Thyroid gland (tissue), 4 donors: ENCODE measurements around the gene UBAC1.

ENCODE experiments used
- POLR2A ChIP-seq, 2 donors: fragments of 450-650 bp; IDR thresholded peaks; one replicate each; pipeline ENCODE4 v1.6.1; 2017; ENCODE audit warnings: antibody characterized with exemption in 2 of 2, mild to moderate bottlenecking in 2 of 2, moderate library complexity in 1 of 2
- TF ChIP-seq, protein P1 (sequence below), 6 experiments: fragments of 200-600 bp in 3 of 6; fragments of 450-650 bp in 3 of 6; sonication (generic) in 3 of 6; IDR thresholded peaks; one replicate each; pipeline ENCODE4 v1.5.1; 2016 to 2019; ENCODE audit warnings: antibody characterized with exemption in 6 of 6, mild to moderate bottlenecking in 2 of 6, inconsistent platforms in 1 of 6, moderate library complexity in 1 of 6

DNA sequence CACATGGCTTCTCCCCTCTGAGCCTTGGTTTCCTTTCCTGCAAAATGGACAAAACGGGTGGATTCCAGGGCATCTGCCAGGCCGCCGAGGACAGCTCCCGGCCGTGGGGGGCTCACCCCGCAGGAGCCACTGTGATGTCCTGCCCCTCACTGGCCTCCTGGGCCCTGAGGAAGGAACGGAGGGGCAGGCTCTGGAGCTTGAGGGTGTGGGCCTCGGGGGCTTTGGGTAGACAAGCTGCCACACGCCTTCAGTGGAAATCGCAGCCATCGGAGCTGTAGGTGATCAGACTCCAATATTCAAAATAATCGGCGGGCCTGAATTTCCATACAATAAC lies 32.2 kb upstream of the UBAC1 start:
- TF ChIP-seq, protein P1, sequence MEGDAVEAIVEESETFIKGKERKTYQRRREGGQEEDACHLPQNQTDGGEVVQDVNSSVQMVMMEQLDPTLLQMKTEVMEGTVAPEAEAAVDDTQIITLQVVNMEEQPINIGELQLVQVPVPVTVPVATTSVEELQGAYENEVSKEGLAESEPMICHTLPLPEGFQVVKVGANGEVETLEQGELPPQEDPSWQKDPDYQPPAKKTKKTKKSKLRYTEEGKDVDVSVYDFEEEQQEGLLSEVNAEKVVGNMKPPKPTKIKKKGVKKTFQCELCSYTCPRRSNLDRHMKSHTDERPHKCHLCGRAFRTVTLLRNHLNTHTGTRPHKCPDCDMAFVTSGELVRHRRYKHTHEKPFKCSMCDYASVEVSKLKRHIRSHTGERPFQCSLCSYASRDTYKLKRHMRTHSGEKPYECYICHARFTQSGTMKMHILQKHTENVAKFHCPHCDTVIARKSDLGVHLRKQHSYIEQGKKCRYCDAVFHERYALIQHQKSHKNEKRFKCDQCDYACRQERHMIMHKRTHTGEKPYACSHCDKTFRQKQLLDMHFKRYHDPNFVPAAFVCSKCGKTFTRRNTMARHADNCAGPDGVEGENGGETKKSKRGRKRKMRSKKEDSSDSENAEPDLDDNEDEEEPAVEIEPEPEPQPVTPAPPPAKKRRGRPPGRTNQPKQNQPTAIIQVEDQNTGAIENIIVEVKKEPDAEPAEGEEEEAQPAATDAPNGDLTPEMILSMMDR (IDR thresholded peaks at IDR 0.05) = no peak
- no peak for TF ChIP-seq POLR2A (IDR thresholded peaks at IDR 0.05)
